H1 (cell line): ENCODE results near the gene BIRC7. TPM values are rescaled to one million over a fixed set of nuclear protein-coding genes. Genes with fewer than 3 reads are reported as not detected.

Experiments
- CTCF ChIA-PET: fragments of 300-600 bp; sonication (Branson Sonifier 250); formaldehyde crosslinking; loops from one replicate; lab custom pipeline; 2021; ENCODE audit not compliant: partially characterized antibody; lab: Charles Lee
- POLR2A ChIA-PET: fragments of 300-600 bp; sonication (Branson Sonifier 250); formaldehyde crosslinking; loops from one replicate; lab custom pipeline; 2021; ENCODE audit warnings: inconsistent platforms; ENCODE audit not compliant: partially characterized antibody; lab: Charles Lee
- DNase-seq, 2 experiments: peaks; one replicate each; pipeline versions ENCODE4 v3.0.0 to v3.0.0-alpha.2; 2010 to 2022; ENCODE audit warnings: low spot score in 2 of 2, low read depth in 1 of 2, mixed read lengths in 1 of 2
- FAIRE-seq: peaks from 2 replicates; lab custom pipeline; 2011; peaks lifted over from hg19 to GRCh38; lab: Jason Lieb, UNC
- H2AFZ ChIP-seq: 2 replicates; pipeline ENCODE4 v1.8.1; 2012; ENCODE audit warnings: low read length, inconsistent platforms
- H2AK5ac ChIP-seq: 2 replicates; pipeline ENCODE4 v1.6.1; 2013; ENCODE audit warnings: low read depth, low read length
- H2BK120ac ChIP-seq: replicated peaks from 2 replicates; pipeline ENCODE3; 2013; ENCODE audit warnings: low read depth, low read length, inconsistent platforms
- H2BK12ac ChIP-seq: 2 replicates; pipeline ENCODE4 v1.6.1; 2013; ENCODE audit warnings: low read depth, low read length
- H2BK15ac ChIP-seq: 2 replicates; pipeline ENCODE4 v1.6.1; 2013; ENCODE audit warnings: low read length
- H2BK20ac ChIP-seq: 2 replicates; pipeline ENCODE4 v1.6.1; 2013; ENCODE audit warnings: low read length
- H2BK5ac ChIP-seq: 2 replicates; pipeline ENCODE4 v1.6.1; 2013; ENCODE audit warnings: low read depth, low read length
- H3K14ac ChIP-seq: 2 replicates; pipeline ENCODE4 v1.6.1; 2013; ENCODE audit warnings: inconsistent platforms; ENCODE audit not compliant: insufficient read length
- H3K18ac ChIP-seq: 2 replicates; pipeline ENCODE4 v1.6.1; 2013; ENCODE audit warnings: low read length; ENCODE audit errors: extremely low read depth
- H3K23ac ChIP-seq: 2 replicates; pipeline ENCODE4 v1.6.1; 2013; ENCODE audit warnings: inconsistent platforms; ENCODE audit not compliant: insufficient read length
- H3K23me2 ChIP-seq: 2 replicates; pipeline ENCODE4 v1.6.1; 2013; ENCODE audit warnings: low read depth, low read length
- H3K27ac ChIP-seq: 2 replicates; pipeline ENCODE4 v1.6.1; 2011; ENCODE audit warnings: low read depth, low read length, inconsistent platforms
- H3K27me3 ChIP-seq, 4 experiments: replicated peaks in 1 of 4; 1 replicate in 1 of 4; 2 replicates in 3 of 4; pipeline versions ENCODE4 v1.6.1 to v1.8.1; 2011 to 2013; ENCODE audit warnings: low read length in 3 of 4, mild to moderate bottlenecking in 3 of 4, inconsistent platforms in 2 of 4, mixed read lengths in 2 of 4, moderate library complexity in 1 of 4; ENCODE audit not compliant: control insufficient read depth in 3 of 4, insufficient read depth in 3 of 4; ENCODE audit errors: extremely low read depth in 1 of 4
- H3K36me3 ChIP-seq, 4 experiments: 2 replicates each; pipeline versions ENCODE4 v1.6.1 to v1.8.1; 2011 to 2013; ENCODE audit warnings: mild to moderate bottlenecking in 4 of 4, low read length in 3 of 4, moderate library complexity in 2 of 4, control low read depth in 1 of 4, inconsistent platforms in 1 of 4; ENCODE audit not compliant: insufficient read depth in 4 of 4, control insufficient read depth in 2 of 4
- H3K4ac ChIP-seq: replicated peaks from 2 replicates; pipeline ENCODE3; 2013; ENCODE audit warnings: low read length, low read depth, mixed read lengths, inconsistent platforms; ENCODE audit not compliant: insufficient read length
- H3K4me1 ChIP-seq, 4 experiments: replicated peaks in 1 of 4; 1 replicate in 1 of 4; 2 replicates in 3 of 4; pipeline versions ENCODE4 v1.6.1 to v1.8.1; 2011 to 2013; ENCODE audit warnings: low read length in 3 of 4, inconsistent platforms in 2 of 4, mixed read lengths in 1 of 4; ENCODE audit not compliant: insufficient read depth in 4 of 4, control insufficient read depth in 3 of 4
- H3K4me2 ChIP-seq, 2 experiments: 2 replicates each; pipeline versions ENCODE4 v1.6.1 to v1.8.1; 2011 to 2013; ENCODE audit warnings: low read depth in 2 of 2, low read length in 2 of 2, control low read depth in 1 of 2, inconsistent platforms in 1 of 2, mild to moderate bottlenecking in 1 of 2; ENCODE audit not compliant: insufficient read depth in 1 of 2
- H3K4me3 ChIP-seq, 4 experiments: fragments of 200-600, 300-600 bp in 1 of 4; sonication (generic), shearing (Covaris generic), sonication (Bioruptor Twin) in 1 of 4; 2 replicates each; pipeline versions ENCODE4 v1.5.1 to v1.8.1; 2011 to 2016; ENCODE audit warnings: low read length in 4 of 4, low read depth in 3 of 4, control low read depth in 2 of 4, inconsistent platforms in 2 of 4, mild to moderate bottlenecking in 2 of 4, mixed read lengths in 1 of 4, moderate library complexity in 1 of 4; ENCODE audit not compliant: insufficient read depth in 2 of 4; ENCODE audit errors: extremely low read depth in 1 of 4
- H3K56ac ChIP-seq: replicated peaks from 2 replicates; pipeline ENCODE3; 2013; ENCODE audit warnings: low read depth, mild to moderate bottlenecking, mixed read lengths, low read length, inconsistent platforms; ENCODE audit not compliant: insufficient read length
- H3K79me1 ChIP-seq: 2 replicates; pipeline ENCODE4 v1.6.1; 2013; ENCODE audit warnings: low read depth, low read length, control low read depth
- H3K79me2 ChIP-seq, 2 experiments: 2 replicates each; pipeline versions ENCODE4 v1.6.1 to v1.8.1; 2012 to 2013; ENCODE audit warnings: low read length in 2 of 2, mild to moderate bottlenecking in 2 of 2, inconsistent platforms in 1 of 2; ENCODE audit not compliant: insufficient read depth in 2 of 2, control insufficient read depth in 1 of 2
- H3K9ac ChIP-seq, 4 experiments: replicated peaks in 1 of 4; 1 replicate in 1 of 4; 2 replicates in 3 of 4; pipeline versions ENCODE4 v1.6.1 to v1.8.1; 2011 to 2013; ENCODE audit warnings: low read depth in 3 of 4, low read length in 3 of 4, control low read depth in 2 of 4, mild to moderate bottlenecking in 2 of 4, moderate library complexity in 2 of 4, inconsistent platforms in 1 of 4; ENCODE audit errors: extremely low read depth in 1 of 4
- H3K9me3 ChIP-seq, 2 experiments: 2 replicates each; pipeline versions ENCODE4 v1.6.1 to v1.8.1; 2012 to 2013; ENCODE audit warnings: mild to moderate bottlenecking in 2 of 2, moderate library complexity in 2 of 2, control low read depth in 1 of 2, inconsistent platforms in 1 of 2, low read depth in 1 of 2, low read length in 1 of 2, mixed read lengths in 1 of 2; ENCODE audit not compliant: insufficient read depth in 2 of 2
- H4K20me1 ChIP-seq, 2 experiments: replicated peaks in 1 of 2; 2 replicates each; pipeline versions ENCODE3 to v1.8.1; 2011 to 2013; ENCODE audit warnings: inconsistent platforms in 2 of 2, low read length in 2 of 2, mild to moderate bottlenecking in 1 of 2; ENCODE audit not compliant: insufficient read depth in 2 of 2, control insufficient read depth in 1 of 2
- H4K5ac ChIP-seq: 2 replicates; pipeline ENCODE4 v1.6.1; 2013; ENCODE audit warnings: low read length, low read depth, mixed read lengths, inconsistent platforms; ENCODE audit not compliant: insufficient read length
- H4K8ac ChIP-seq: 2 replicates; pipeline ENCODE4 v1.8.0; 2013; ENCODE audit warnings: mild to moderate bottlenecking, moderate library complexity, low read length, inconsistent platforms; ENCODE audit not compliant: insufficient read depth; ENCODE audit errors: extremely low read depth
- H4K91ac ChIP-seq: replicated peaks from 2 replicates; pipeline ENCODE3; 2013; ENCODE audit warnings: low read length, mixed read lengths, inconsistent platforms; ENCODE audit not compliant: insufficient read length
- CBX5 ChIP-seq: fragments of 300-800, 300-1000 bp; sonication (generic); IDR thresholded peaks from 2 replicates; pipeline ENCODE4 v1.7.1; 2016; ENCODE audit warnings: antibody characterized with exemption, low read length, low read depth
- MAX ChIP-seq: IDR thresholded peaks from 2 replicates; pipeline ENCODE4 v1.6.1; 2012; ENCODE audit warnings: inconsistent platforms
- WGBS, 2 experiments: shearing (Covaris generic) in 1 of 2; methylation state at CpG; one replicate each; pipeline versions ENCODE4 v1.1.6 to v1.1.7; 2013 to 2015; ENCODE audit warnings: low lambda C conversion rate in 2 of 2, mixed read lengths in 2 of 2, inconsistent platforms in 1 of 2, low coverage in 1 of 2, missing lambda C conversion rate in 1 of 2; ENCODE audit not compliant: insufficient replicate concordance in 2 of 2, insufficient coverage in 1 of 2, insufficient read length in 1 of 2; ENCODE audit errors: extremely low coverage in 1 of 2, missing lambda C conversion rate in 1 of 2; 5-methylcytosine and 5-hydroxymethylcytosine counted together
- polyA plus RNA-seq, 7 experiments: library from polyadenylated mRNA; depleted of rRNA in 3 of 7; stranded (reverse) in 5 of 7; unstranded in 2 of 7; fragments of >200 nt in 5 of 7; fragments of 200-250 nt in 2 of 7; gene quantifications; 1 replicate in 5 of 7; 2 replicates in 1 of 7; 4 replicates in 1 of 7; pipeline versions ENCODE4 v1.2.1 to v1.2.3, GENCODE V29; 2011 to 2013; ENCODE audit warnings: missing spikeins in 2 of 7, mixed read lengths in 2 of 7
- total RNA-seq: library from RNA; stranded (reverse); fragmentation: NEBNext Ultra II Directional; extraction: Animal tissue kit (Norgen Biotek cat#: 25700); gene quantifications from 2 replicates; pipeline ENCODE4 v1.2.1, GENCODE V29; 2021
- TF ChIP-seq, protein P1 (sequence below): IDR thresholded peaks from 2 replicates; pipeline ENCODE4 v1.6.1; 2012; ENCODE audit warnings: inconsistent platforms

BIRC7 gene
- total and polyA plus RNA-seq, 2 of the 8 experiments (the other 6 are each of a cell fraction or from before 2014, with no cell fraction given) = 0.11 to 0.41 TPM

DNA sequence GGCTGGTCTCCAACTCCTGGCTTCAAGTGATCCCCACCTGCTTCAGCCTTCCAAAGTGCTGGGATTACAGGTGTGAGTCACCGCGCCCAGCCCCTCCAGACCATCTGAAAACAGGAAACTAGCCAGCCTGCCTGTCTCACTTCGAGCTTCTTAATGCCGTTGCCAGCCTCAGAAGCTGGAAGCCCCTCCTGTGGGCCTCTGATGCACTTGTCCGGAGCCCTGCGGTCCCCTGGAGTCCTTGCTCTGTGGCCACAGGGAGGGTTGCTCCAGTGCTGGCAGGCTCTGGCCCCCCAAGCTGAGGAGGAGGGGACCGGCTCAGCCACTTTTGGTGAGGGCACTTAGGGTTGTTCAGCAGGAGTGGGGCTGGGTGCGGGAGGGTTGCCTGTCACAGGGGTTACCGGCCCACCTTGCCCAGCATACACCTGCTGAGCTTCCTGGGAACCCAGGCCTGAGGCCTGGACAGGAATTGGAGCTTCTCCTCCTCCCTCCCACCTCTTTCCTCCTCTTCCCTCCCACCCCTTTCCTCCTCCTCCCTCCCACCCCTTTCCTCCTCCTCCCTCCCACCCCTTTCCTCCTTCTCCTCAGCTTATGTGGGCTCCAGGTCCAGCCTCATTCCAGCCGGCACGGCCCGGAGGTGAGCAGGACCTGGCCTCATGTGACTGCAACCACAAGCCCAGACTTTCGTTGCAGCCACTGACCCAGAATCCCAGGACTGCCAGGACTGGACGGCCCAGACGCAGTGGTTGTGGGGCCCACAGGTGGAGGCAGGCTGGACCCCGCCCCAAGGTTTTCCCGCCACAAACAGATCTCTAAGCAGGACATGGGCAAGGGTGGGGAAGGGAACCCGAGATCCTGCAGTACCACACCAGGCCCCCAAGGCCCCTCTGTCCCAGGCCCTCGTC is 9.4 kb upstream of the BIRC7 start:
- no peaks in the 10 kb centered on the region for H3K9me3 ChIP-seq
- no peak overlapping the region for H4K5ac ChIP-seq
- H3K4me1 ChIP-seq = peaks cover 13 to 30% (median 17%) of the 10 kb centered on the region in 4 experiments
- no peaks in the 10 kb centered on the region; a peak in 1 of 7 replicates for H3K27me3 ChIP-seq
- 84% methylated on average over 15 of the region's 19 CpGs; no CpG with 5 or more reads in 1 of the 2 experiments for WGBS, 2 experiments
- no peaks in the 10 kb centered on the region for H3K79me1 ChIP-seq
- no peak for FAIRE-seq
- ChIA-PET POLR2A (interaction anchor here (1.1 to 3.3 kb wide), 4 partner anchors 9 to 61 kb away, joined by 3 to 14 read pairs (median 4); partner anchors contain the start of gene BIRC7), CTCF (interaction anchor here (0.5 to 5.3 kb wide), 16 partner anchors 11 to 387 kb away, joined by 3 to 199 read pairs (median 43); partner anchors contain the start of genes ARFGAP1, BIRC7, COL20A1 and YTHDF1)
- no peak overlapping the region for H2AFZ ChIP-seq
- no peak overlapping the region for H2BK5ac ChIP-seq
- H3K4ac ChIP-seq = no peak overlapping the region
- H2BK15ac ChIP-seq = 0 out of 2 replicates have a peak overlapping the region, but pooled peaks have one; percentile 92
- no peak overlapping the region for H4K8ac ChIP-seq
- H4K20me1 ChIP-seq = no peaks in the 10 kb centered on the region
- no peak overlapping the region for H3K23ac ChIP-seq
- H3K18ac ChIP-seq = no peak overlapping the region; the same call in 1 of the 2 replicates
- H3K14ac ChIP-seq = no peak overlapping the region
- H3K56ac ChIP-seq = no peak overlapping the region
- TF ChIP-seq CBX5 (no peak), MAX (0 out of 2 replicates have a peak, but pooled peaks have one; percentile 18)
- TF ChIP-seq, protein P1, sequence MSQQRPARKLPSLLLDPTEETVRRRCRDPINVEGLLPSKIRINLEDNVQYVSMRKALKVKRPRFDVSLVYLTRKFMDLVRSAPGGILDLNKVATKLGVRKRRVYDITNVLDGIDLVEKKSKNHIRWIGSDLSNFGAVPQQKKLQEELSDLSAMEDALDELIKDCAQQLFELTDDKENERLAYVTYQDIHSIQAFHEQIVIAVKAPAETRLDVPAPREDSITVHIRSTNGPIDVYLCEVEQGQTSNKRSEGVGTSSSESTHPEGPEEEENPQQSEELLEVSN = peak; percentile 54; the same call in 1 of the 2 replicates
- TF ChIP-seq, all 59 proteins: peak for 2
- no peaks in the 10 kb centered on the region for H3K36me3 ChIP-seq
- H2BK20ac ChIP-seq = no peak overlapping the region
- H3K4me3 ChIP-seq = no peak overlapping the region
- H4K91ac ChIP-seq = no peak overlapping the region
- no peak overlapping the region for H2AK5ac ChIP-seq
- no peaks in the 10 kb centered on the region for H3K79me2 ChIP-seq
- H3K27ac ChIP-seq = no peak overlapping the region
- H3K23me2 ChIP-seq = no peaks in the 10 kb centered on the region
- no peak for DNase-seq
- H2BK120ac ChIP-seq = no peak overlapping the region
- no peak overlapping the region for H3K4me2 ChIP-seq
- no peak overlapping the region for H3K9ac ChIP-seq
- H2BK12ac ChIP-seq = no peak overlapping the region
